Measurements from ENCODE around the gene TMEM247. TPM values are rescaled to one million over a fixed set of nuclear protein-coding genes. Genes with fewer than 3 reads are reported as not detected.

TMEM247 gene
- total and polyA plus RNA-seq, 2 donors (not counting 3 experiments of a cell fraction or from before 2014, with no cell fraction given), result not detected

GRCh38 chr2:46500801-46501200, 21.4 kb downstream of the TMEM247 start:
- no TSS peak for BruUV-seq (replicated peaks)
- dilution Hi-C loops (cut with MboI; ENCODE audit: extremely low pct_ligation_motif_present, low sequenced_read_pairs), result no loop called here
- no peak overlapping the region for H3K9ac ChIP-seq (replicated peaks; ENCODE audit: extremely low read depth, insufficient read depth, low read length)
- no peaks in the 10 kb centered on the region for H3K79me2 ChIP-seq (ENCODE audit: control insufficient read depth, insufficient read depth, low read length)
- H2AFZ ChIP-seq (ENCODE audit: low read depth, low read length), result no peak overlapping the region
- peaks cover 0 to 3% of the 10 kb centered on the region in 2 experiments for H3K27me3 ChIP-seq (ENCODE audit: control insufficient read depth in 2 of 2, insufficient read depth in 2 of 2, low read length in 2 of 2)
- no peaks in the 10 kb centered on the region for H3K9me1 ChIP-seq (replicated peaks; ENCODE audit: control insufficient read depth, extremely low read depth, insufficient read depth, low read length)
- H4K20me1 ChIP-seq (replicated peaks; ENCODE audit: control insufficient read depth, extremely low read depth, insufficient read depth, low read length), result no peaks in the 10 kb centered on the region
- H3K9me3 ChIP-seq (replicated peaks; ENCODE audit: control insufficient read depth, insufficient read depth, low read length), result no peaks in the 10 kb centered on the region
- TF ChIP-seq, protein P1, sequence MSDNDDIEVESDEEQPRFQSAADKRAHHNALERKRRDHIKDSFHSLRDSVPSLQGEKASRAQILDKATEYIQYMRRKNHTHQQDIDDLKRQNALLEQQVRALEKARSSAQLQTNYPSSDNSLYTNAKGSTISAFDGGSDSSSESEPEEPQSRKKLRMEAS (IDR thresholded peaks at IDR 0.05; ENCODE audit: insufficient read depth, insufficient read length), result no peak
- TF ChIP-seq POLR2A (IDR thresholded peaks at IDR 0.05; ENCODE audit: low read depth, low read length) (no peak), GATA2 (IDR thresholded peaks at IDR 0.05; ENCODE audit: insufficient read depth, insufficient read length, low read depth, low read length) (no peak), POLR2AphosphoS5 (IDR thresholded peaks at IDR 0.05; ENCODE audit: insufficient read depth, low read depth, low read length) (no peak), EZH2 (IDR thresholded peaks at IDR 0.05; ENCODE audit: borderline replicate concordance, low read depth, low read length, severe bottlenecking) (no peak), MYC (IDR thresholded peaks at IDR 0.05; ENCODE audit: low read depth, low read length) (no peak), JUN (IDR thresholded peaks at IDR 0.05; ENCODE audit: borderline replicate concordance, insufficient read depth, insufficient read length, low read depth) (no peak), FOS (IDR thresholded peaks at IDR 0.05; ENCODE audit: borderline replicate concordance, insufficient read depth, low read length) (no peak), CTCF (IDR thresholded peaks at IDR 0.05; ENCODE audit: extremely low read depth in 1 of 2, insufficient read depth in 1 of 2, low read depth in 1 of 2, low read length in 2 of 2) (no peak)
- CTCF ChIA-PET, result interaction anchor here (1.1 kb wide), 1 partner anchor 40 kb away, joined by 5 read pairs; no protein-coding TSS in a partner anchor
- intact Hi-C loops (cut with micrococcal nuclease), result no loop called here
- H3K27ac ChIP-seq (ENCODE audit: insufficient read depth, low read depth, low read length), result no peak overlapping the region
- H3K36me3 ChIP-seq (ENCODE audit: control insufficient read depth in 2 of 2, extremely low read depth in 1 of 2, insufficient read depth in 2 of 2, low read length in 2 of 2), result no peaks in the 10 kb centered on the region
- POLR2A ChIA-PET, result no interaction called here
- H3K4me1 ChIP-seq (ENCODE audit: control insufficient read depth, extremely low read depth, insufficient read depth, low read length), result peaks cover 6% of the 10 kb centered on the region
- no peak overlapping the region for H3K4me3 ChIP-seq (replicated peaks in 1 of 3; ENCODE audit: insufficient read depth in 1 of 3, low read depth in 1 of 3, low read length in 3 of 3)
- DNase-seq (ENCODE audit: low read depth, low spot score) (no peak), FAIRE-seq (peak; percentile 28)
- no peak overlapping the region for H3K4me2 ChIP-seq (ENCODE audit: insufficient read depth, low read length)
